ENCODE data around the gene CDK5RAP3.
A peak's percentile ranks its signal among the peaks of the same experiment; 100 is the strongest.
"Not testable (repeated sequence)": the region's sequence is repeated elsewhere in the genome, so short reads cannot be mapped to it uniquely, and the experiment has no call there.

The CDK5RAP3 gene

DNA sequence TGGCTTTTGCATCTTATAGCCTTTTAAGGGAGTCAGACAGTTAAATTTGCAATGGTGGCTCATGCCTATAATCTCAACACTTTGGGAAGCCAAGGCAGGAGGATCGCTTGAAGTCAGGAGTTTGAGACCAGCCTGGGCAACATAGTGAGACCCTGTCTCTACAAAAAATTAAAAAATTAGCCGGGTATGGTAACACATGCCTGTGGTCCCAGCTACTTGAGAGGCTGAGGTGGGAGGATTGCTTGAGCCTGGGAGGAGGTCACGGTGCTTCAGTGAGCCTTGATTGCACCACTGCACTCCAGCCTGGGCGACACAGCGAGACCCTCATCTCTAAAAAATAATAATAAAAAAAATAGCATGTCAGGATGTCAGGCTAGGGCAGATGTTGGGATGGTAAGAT, 30.7 kb downstream of the CDK5RAP3 start:
- DNase-seq, result not testable (repeated sequence)

DNA sequence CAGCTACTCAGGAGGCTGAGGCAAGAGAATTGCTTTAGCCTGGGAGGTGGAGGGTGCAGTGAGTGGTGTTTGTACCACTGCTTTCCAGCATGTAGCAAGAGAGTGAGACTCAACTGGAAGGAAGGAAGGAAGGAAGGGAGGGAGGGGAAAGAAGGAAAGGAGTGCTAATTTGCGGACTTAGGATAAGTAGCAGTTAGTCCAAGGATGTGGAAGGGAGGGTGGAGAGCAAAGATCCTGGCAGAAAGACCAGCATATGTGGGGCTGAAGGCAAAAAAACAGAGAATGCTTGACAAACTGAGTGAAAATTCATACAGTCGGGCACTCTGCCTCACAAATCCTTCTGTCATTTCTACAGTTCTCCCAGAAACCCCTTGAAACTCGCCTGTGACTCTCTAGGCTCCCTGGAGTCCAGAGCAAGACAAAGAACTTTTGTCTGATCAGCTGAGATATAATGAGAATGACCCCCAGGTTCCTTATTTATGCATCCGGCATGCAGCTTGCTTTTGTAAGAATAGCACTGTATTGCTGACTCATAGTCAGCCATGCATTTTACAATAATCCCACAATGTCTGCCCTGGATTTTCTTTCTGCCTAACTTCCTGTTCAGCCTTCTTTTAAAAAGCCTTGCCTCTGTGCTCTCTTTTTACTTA, 31.5 kb downstream of the CDK5RAP3 start:
- DNase-seq, result peak; percentile 16

GRCh38 chr17:48002916-48003416, 32.1 kb downstream of the CDK5RAP3 start:
- no peak for DNase-seq

DNA sequence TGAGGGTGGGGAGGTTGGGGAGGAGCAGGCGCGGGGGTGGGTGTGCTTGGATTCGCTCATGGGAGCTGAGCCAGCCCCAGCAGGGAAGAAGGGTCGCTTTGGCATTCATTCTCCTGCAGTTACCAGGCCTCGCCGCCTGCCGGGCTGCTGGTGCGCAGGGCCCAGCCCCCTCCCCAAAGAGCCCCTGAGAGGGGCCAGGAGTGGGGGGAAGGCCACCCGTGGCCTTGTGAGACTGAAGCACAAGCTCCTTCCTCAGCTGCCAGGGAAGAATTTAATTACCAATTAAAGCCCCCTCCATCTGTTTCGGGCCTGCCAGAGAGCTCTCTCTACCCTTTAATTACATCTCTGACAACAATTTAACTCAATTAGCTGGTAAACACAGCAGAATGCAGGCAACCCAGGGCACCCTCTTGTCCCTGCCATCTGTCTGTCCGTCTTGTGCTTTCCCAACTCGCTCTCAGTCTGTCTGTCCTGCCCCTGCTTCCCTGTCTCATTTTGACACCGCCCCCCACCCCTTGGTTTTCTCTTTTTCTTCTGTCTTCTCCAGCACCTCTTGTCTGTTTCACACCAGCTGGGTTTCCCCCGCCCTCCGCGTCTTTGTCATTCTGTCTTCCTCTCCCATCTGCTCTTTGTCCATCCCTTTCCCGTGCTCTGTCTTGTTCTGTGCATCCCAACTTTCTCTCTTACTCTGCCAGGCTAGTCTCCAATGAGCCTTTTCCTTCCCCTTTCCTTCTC, 32.7 kb downstream of the CDK5RAP3 start:
- no peak for DNase-seq

DNA sequence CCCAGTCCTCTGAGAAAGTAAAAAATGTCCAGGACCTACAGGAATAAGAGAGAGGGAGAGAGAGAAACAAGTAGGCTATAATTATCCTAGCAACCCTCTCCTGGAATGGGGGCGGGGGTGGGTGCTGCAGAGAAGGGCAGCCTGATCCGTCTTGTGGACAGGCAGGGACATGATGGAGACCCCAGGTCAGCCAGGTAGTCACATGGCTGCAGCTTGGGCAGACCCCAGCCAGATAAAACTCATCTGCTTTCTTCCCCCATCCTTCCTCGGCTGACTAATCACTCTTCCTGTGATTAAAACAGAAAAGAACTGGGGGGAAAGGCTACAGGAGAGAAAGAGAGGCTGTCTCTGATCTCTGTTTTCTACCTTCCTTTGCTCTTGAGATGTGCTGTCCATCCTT, 34.1 kb downstream of the CDK5RAP3 start:
- no peak for DNase-seq

GRCh38 chr17:48006936-48007709, 36.2 kb downstream of the CDK5RAP3 start:
- DNase-seq, result no peak

DNA sequence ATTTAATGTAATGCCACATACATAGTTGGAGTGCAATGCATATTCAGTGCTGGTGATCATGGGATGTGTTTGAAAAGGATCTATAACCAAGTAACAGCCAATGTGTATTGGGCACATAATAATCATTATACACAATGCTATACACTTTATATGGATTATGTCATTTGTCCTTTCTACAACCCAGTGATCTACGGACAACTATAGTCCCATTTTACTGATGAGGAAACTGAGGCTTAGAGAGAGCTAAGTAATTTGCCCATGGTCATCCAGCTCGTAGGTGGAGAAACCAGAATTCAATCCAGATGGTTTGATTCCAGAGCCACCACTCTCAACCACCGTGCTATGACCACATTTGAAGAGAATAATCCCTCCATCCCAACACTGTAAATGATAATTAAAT, 39.3 kb downstream of the CDK5RAP3 start:
- DNase-seq, result no peak

GRCh38 chr17:48011405-48012150, 40.7 kb downstream of the CDK5RAP3 start:
- no peak for DNase-seq

DNA sequence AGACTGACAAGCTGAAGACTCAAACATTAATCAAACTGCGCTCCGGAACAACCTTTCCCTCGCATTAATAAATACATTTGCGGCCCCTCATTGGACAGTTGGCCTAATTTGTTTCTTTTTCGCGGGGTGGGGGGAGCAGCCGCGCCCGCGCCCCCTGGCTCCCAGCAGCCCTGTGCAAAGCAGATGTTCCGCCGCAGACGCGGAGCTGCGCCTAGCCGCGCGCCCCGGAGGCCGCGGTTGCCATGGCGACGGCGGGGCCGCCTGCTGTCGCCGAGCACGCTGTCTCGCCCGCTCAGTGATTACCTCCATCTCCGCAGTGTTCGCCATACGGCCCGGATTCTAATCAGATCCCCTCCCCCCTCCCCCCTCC, 41.2 kb downstream of the CDK5RAP3 start:
- peak; percentile 29 for DNase-seq

DNA sequence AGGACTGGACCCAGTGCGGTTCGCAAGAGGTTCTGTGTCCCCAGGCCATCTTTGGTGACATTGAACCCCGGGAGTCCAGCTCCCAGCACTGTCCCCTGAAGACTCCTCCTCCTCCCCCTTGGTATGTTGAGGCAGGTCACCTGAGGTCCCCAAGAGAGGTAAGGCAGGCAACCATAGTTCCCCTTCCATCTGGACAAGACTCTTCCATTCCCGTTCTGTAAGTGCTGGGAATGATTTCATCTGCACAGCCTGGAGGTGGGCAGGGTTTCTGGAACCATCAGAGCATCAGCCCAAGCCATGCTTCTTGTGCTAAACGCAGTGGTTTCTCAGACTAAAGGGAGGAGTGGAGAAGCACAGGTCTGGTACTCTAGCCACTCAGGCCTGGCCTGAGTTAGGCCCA, 41.7 kb downstream of the CDK5RAP3 start:
- no peak for DNase-seq

DNA sequence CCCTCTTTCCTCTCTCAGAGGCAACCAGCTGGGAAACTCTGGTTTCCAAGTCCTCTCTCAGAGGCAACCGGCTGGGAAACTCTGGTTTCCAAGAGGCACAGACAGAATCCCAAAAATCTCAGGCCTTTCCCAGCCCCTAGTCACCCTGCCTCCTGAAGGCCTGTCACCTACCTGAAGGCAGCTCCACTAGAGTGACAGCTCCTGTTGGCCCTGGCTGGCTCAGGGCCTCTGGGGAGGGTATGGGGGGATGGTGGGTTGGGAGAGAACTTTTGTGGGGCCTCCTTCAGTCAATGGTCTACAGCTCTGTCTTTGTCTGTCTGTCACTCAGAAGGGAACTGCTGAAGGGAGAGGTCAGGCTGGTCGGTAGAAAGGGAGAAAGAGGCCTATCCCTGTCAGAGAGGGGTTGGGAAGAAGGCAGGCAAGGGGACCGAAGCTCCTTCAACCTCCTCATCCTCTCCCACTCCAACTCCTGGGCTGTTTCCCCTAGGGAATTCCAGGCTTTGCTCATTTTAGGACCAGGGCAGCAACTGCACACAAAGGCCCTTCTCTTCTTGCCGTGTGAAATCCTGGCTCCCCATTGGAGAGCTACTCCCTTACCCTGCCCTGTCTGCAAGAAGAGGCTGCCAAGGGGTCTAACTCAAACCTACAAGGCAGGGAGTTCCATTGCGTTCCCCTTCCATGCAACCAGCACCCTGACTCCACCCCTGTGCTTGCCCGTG, 43.1 kb downstream of the CDK5RAP3 start:
- DNase-seq, result no peak

DNA sequence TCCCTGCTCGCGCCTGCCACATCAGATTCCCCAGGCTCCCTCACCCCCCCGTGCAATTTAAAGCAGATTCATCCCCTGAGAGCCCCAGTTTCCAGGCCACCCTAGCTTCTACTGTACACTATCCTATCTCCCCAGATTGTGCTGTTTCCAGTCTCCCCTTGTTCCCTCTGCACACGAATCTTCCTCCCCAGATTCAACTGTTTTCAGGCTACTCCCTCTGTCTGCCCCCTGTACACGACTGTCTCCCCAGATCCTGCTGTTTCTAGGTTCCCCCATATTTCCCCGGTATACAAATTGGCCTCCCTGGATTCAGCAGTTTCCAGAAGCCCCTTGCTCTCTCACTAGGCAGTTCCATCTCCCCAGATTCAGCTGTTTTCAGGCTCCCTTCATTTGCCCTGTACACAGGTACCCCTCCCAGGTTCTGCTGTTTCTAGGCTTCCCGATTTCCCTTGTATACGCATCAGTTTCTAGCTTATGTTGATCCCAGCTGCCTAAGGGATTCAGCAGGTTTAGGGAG, 43.7 kb downstream of the CDK5RAP3 start:
- DNase-seq, result no peak

DNA sequence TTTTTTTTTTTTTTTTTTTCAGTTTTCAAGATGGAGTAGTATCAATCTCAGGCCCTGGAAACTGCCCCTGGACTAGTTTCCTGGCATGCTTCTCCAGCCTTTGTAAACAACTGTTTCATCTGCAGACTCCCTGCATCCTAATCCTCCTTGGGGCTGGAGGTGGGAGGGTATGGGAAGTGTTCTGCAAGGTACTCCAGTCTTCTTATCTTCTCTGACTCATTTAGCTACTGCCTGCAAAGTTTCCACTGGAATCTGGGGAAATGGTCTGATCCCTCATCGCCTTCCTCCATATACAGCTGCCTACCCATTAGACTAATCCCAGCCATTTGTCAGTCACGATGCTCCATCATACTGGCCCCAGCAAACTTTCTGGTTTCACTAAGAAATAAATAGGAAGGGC, 45.2 kb downstream of the CDK5RAP3 start:
- no peak for DNase-seq

GRCh38 chr17:48017817-48018158, 46.9 kb downstream of the CDK5RAP3 start:
- DNase-seq, result not testable (repeated sequence)

GRCh38 chr17:48021934-48022333, 51.0 kb downstream of the CDK5RAP3 start:
- DNase-seq, result no peak

DNA sequence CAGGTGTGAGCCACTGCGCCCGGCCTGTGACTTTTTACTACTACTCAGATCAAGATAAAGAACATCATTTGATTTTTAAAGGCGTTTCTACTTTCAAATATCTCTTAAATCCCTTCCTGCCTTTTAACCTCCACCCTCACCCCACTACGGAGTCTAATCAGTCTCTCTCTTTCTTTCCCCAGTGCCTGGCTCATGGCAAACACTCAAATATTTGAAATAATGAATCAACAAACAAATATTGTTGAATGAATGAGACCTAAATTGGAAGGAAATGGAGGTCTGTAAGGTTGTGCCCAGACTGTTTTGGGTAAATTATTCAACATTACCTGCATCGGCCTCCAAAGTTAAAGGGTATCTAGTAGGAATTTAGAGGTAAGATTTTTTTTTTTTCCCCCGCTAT, 52.0 kb downstream of the CDK5RAP3 start:
- no peak for DNase-seq

DNA sequence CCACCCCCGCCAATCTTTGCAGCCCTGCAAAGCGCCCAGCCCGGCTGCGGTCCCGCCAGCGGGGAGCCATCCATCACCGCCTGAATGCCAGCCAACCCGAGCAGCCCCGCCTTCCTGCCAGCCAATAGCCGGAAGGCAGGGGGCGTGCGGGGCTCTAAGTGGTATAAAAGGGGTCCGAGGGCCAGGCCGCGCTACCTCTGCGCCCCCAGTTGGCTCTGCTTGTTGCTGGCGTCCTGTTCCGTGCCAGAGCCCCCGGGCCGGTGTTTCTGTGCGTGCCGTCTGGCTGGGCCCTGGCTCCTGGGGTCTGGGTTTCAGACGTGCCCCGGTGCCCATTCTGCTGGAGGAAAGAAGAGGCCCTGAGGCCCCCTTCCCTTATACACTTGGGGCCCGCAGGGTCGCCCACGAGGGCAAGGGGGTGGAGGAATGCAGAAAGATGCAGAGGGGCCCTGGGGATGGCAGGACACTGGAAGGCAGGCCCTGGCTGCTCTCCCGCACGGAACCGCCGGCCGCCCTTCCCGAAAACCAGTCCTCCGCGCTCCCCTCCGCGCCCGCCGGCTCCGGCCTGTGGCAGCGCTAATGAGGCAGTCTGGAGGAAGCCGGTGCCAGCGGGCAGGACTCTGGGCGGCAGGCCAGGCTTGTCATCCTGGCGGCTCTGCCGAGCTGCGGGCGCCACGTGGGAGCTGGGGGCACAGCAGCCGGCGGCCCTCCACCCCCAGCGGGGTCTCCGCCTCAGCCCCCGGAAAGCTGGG, 52.7 kb downstream of the CDK5RAP3 start:
- DNase-seq, result peak; percentile 91

DNA sequence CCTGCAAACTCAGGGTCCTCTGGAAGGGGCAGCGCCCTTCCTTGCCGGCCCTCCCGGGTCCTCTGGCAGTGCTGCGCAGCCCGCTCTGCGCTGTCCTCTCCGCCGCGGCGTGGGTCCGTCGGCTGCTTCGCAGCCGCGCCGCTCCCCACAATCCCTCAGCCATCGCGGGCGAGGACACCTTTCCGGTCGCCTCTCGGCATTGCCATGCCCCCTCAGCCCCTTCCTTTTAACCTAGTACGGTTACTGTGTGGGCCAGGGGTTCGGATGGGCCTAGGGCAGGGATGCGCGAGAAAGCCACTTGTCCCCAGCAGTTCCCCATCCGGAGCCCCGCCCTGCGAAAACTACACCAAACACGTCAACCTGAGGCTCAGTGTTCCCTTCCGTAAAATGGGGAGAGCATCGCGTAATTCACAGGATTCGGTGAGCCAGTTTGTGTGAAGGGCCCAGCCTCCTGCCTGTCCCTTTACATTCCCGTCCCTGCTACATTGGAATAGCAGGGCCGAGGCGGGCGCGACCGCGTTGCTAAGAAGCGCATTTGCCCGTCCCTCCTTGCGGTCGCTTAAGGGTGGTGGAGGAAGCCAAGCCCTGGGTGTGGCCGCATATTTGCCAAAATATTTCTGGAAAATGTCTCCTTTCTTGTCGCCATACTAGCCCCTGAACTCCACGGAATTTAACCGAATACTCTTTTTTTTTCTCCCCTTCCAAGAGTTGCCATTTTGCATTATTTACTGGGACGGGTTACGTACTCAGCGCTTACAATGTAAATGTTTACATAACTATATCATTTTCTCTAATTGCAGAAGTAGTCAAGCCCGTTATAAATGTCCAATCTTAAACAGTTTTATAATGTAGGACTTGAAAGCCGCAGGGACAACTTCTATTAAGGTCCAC, 53.5 kb downstream of the CDK5RAP3 start:
- no peak for DNase-seq

DNA sequence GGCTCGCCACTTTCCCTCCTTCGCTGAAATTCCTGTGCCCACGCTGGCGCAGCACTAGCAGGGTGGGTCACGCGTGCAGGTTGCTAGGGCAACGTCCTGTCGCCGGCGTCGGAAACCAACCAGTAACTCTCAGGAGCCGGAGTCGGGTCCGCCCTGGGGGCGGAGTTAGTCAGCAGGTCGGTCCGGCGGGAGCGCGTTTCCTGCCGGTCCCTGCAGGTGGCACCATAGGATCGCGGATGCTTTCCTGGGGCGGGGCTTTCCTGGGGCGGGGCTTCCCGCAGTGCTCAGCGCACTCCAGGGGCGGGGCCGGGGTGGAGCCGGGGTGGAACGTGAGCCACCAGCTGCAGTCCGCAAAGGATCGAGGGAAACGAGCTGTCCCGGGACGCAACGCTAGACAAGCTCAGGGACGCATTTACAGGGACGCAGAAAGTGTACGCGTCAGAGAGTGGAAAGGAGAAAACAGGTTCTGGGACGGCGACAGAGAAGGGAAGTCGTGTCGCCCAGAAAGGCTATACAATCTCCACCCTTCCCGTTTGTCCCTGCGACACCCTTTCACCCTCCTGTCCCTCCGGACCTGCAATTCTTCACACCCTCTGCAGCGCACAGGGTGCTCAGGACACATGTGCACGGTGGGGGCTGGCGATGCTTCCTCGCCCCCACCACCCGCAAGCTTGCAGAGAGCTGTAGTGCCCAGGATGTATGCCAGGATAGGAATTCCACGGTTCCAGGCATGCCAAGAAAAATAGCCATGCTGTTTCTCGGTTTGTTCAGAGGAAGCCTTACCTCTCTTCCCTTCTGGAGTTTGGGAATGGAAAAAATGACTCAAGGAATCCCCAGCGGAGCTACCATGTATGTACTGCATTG, 54.4 kb downstream of the CDK5RAP3 start:
- DNase-seq, result peak; percentile 96

Measured in midbrain (tissue), 1 donor.